SK-N-SH (cell line): ENCODE measurements around the gene ZNF865. TPM values are rescaled to one million over a fixed set of nuclear protein-coding genes. Genes with fewer than 3 reads are reported as not detected.
A peak's percentile ranks its signal among the peaks of the same experiment; 100 is the strongest.

ENCODE experiments used
- CTCF ChIA-PET: fragments of 300-600, 350-600 bp; formaldehyde crosslinking; extraction: SDS; loops from one replicate; lab custom pipeline; 2021; lab: Yijun Ruan, JAX
- POLR2A ChIA-PET: fragments of 350-600 bp; sonication (Branson Sonifier 250); formaldehyde crosslinking; extraction: SDS; loops from one replicate; lab custom pipeline; 2020; ENCODE audit warnings: antibody characterized with exemption, inconsistent platforms; lab: Yijun Ruan, JAX
- DNase-seq: peaks from one replicate; pipeline ENCODE4 v3.0.0; 2012
- H2AFZ ChIP-seq: fragments of 200-600 bp; sonication (generic); 2 replicates; pipeline ENCODE4 v1.8.1; 2016; ENCODE audit warnings: antibody characterized with exemption, mild to moderate bottlenecking, low read depth
- H3F3A ChIP-seq: fragments of 200-600 bp; sonication (generic); replicated peaks from 2 replicates; pipeline ENCODE3; 2016; ENCODE audit warnings: antibody characterized with exemption, mild to moderate bottlenecking; ENCODE audit not compliant: insufficient read depth
- H3K27ac ChIP-seq, 2 experiments: fragments of 200-500 bp in 1 of 2; fragments of 200-600 bp in 1 of 2; sonication (Bioruptor generic) in 1 of 2; sonication (generic), shearing (Covaris generic) in 1 of 2; 2 replicates each; pipeline versions ENCODE4 v1.5.1 to v1.6.1; 2014 to 2016; ENCODE audit warnings: low read depth in 2 of 2, inconsistent platforms in 1 of 2, low read length in 1 of 2, mild to moderate bottlenecking in 1 of 2, mixed read lengths in 1 of 2
- H3K27me3 ChIP-seq: fragments of 200-600 bp; sonication (generic), shearing (Covaris generic); 2 replicates; pipeline ENCODE4 v1.6.1; 2016; ENCODE audit warnings: mixed run types; ENCODE audit not compliant: insufficient read depth
- H3K36me3 ChIP-seq, 2 experiments: fragments of 200-500 bp in 1 of 2; fragments of 200-600 bp in 1 of 2; sonication (Bioruptor generic) in 1 of 2; sonication (generic) in 1 of 2; replicated peaks in 1 of 2; 2 replicates each; pipeline versions ENCODE3 to v1.5.1; 2014 to 2016; ENCODE audit warnings: low read length in 1 of 2, mild to moderate bottlenecking in 1 of 2; ENCODE audit not compliant: insufficient read depth in 2 of 2, control insufficient read depth in 1 of 2
- H3K4me1 ChIP-seq, 2 experiments: fragments of 200-500 bp in 1 of 2; fragments of 200-600 bp in 1 of 2; sonication (Bioruptor generic) in 1 of 2; sonication (generic), shearing (Covaris generic) in 1 of 2; 2 replicates each; pipeline versions ENCODE4 v1.5.1 to v1.6.1; 2014 to 2016; ENCODE audit warnings: low read depth in 1 of 2, low read length in 1 of 2, mixed run types in 1 of 2; ENCODE audit not compliant: insufficient read depth in 2 of 2, control insufficient read depth in 1 of 2
- H3K4me2 ChIP-seq: fragments of 200-600 bp; sonication (generic), shearing (Covaris generic); 2 replicates; pipeline ENCODE4 v1.6.1; 2017; ENCODE audit warnings: mixed run types
- H3K4me3 ChIP-seq, 2 experiments: fragments of 200-500 bp in 1 of 2; fragments of 200-600 bp in 1 of 2; sonication (Bioruptor generic) in 1 of 2; sonication (generic), shearing (Covaris generic) in 1 of 2; 2 replicates each; pipeline versions ENCODE4 v1.5.1 to v1.8.1; 2014 to 2016; ENCODE audit warnings: low read depth in 2 of 2, inconsistent platforms in 1 of 2, low read length in 1 of 2, mild to moderate bottlenecking in 1 of 2, mixed read lengths in 1 of 2, moderate library complexity in 1 of 2
- H3K79me2 ChIP-seq: fragments of 200-600 bp; sonication (generic); 2 replicates; pipeline ENCODE4 v1.8.1; 2017; ENCODE audit warnings: mild to moderate bottlenecking; ENCODE audit not compliant: insufficient read depth
- H3K9ac ChIP-seq: fragments of 200-600 bp; sonication (generic); 2 replicates; pipeline ENCODE4 v1.6.1; 2017; ENCODE audit warnings: mixed run types
- H3K9me2 ChIP-seq: fragments of 200-600 bp; sonication (generic); 2 replicates; pipeline ENCODE4 v1.6.1; 2017; ENCODE audit warnings: mixed run types
- H3K9me3 ChIP-seq: fragments of 200-600 bp; sonication (generic); 2 replicates; pipeline ENCODE4 v1.6.1; 2017; ENCODE audit warnings: mixed run types, mild to moderate bottlenecking, moderate library complexity
- H4K20me1 ChIP-seq: fragments of 200-600 bp; sonication (generic); 2 replicates; pipeline ENCODE4 v1.6.1; 2017; ENCODE audit warnings: mild to moderate bottlenecking, mixed run types; ENCODE audit not compliant: insufficient read depth
- CHD2 ChIP-seq: fragments of 150-350 bp; IDR thresholded peaks from 2 replicates; pipeline ENCODE4 v1.6.1; 2018; ENCODE audit warnings: low read length; ENCODE audit not compliant: partially characterized antibody
- ELF1 ChIP-seq: IDR thresholded peaks from 2 replicates; pipeline ENCODE4 v1.4.0; 2012
- EZH2phosphoT487 ChIP-seq: fragments of 200-600 bp; sonication (generic); IDR thresholded peaks from 2 replicates; pipeline ENCODE4 v1.6.1; 2017; ENCODE audit warnings: low read depth, mixed run types, mild to moderate bottlenecking, antibody characterized with exemption, moderate library complexity, borderline replicate concordance
- FOXJ3 ChIP-seq: sonication (generic); formaldehyde crosslinking; IDR thresholded peaks from 2 replicates; pipeline ENCODE4 v1.5.1; 2020; ENCODE audit warnings: mild to moderate bottlenecking, missing genetic modification reagents
- FOXM1 ChIP-seq: IDR thresholded peaks from 2 replicates; pipeline ENCODE4 v1.4.0; 2012; ENCODE audit warnings: low read depth, mild to moderate bottlenecking
- GABPA ChIP-seq: IDR thresholded peaks from 2 replicates; pipeline ENCODE4 v1.4.0; 2012; ENCODE audit warnings: low read depth, mild to moderate bottlenecking
- GATA2 ChIP-seq: sonication (generic); formaldehyde crosslinking; IDR thresholded peaks from 2 replicates; pipeline ENCODE4 v1.5.0; 2020; ENCODE audit warnings: mild to moderate bottlenecking, missing genetic modification reagents
- MEF2A ChIP-seq: IDR thresholded peaks from 2 replicates; pipeline ENCODE4 v1.4.0; 2012; ENCODE audit warnings: low read depth, borderline replicate concordance
- NRF1 ChIP-seq: IDR thresholded peaks from 2 replicates; pipeline ENCODE4 v1.6.1; 2012; ENCODE audit warnings: low read depth, mild to moderate bottlenecking, low read length
- RCOR1 ChIP-seq: fragments of 150-350 bp; IDR thresholded peaks from 2 replicates; pipeline ENCODE4 v1.6.1; 2017; ENCODE audit warnings: antibody characterized with exemption, low read length
- SMC3 ChIP-seq: IDR thresholded peaks from 2 replicates; pipeline ENCODE4 v1.6.1; 2012; ENCODE audit warnings: low read depth, low read length, improper control_type of control experiment
- TCF12 ChIP-seq: IDR thresholded peaks from 2 replicates; pipeline ENCODE4 v1.4.0; 2012
- TEAD4 ChIP-seq: IDR thresholded peaks from 2 replicates; pipeline ENCODE4 v1.4.0; 2012; ENCODE audit warnings: mild to moderate bottlenecking, borderline replicate concordance; ENCODE audit not compliant: insufficient read depth
- USF1 ChIP-seq: IDR thresholded peaks from 2 replicates; pipeline ENCODE4 v1.4.0; 2012; ENCODE audit warnings: low read depth, borderline replicate concordance
- USF2 ChIP-seq: fragments of 150-350 bp; IDR thresholded peaks from 2 replicates; pipeline ENCODE4 v1.6.1; 2017; ENCODE audit warnings: antibody characterized with exemption, low read length, low read depth, borderline replicate concordance
- WGBS: methylation state at CpG from one replicate; pipeline ENCODE4 v1.1.6; 2017; ENCODE audit warnings: low lambda C conversion rate; 5-methylcytosine and 5-hydroxymethylcytosine counted together
- polyA plus RNA-seq, 3 experiments: library from polyadenylated mRNA; depleted of rRNA; stranded (reverse); fragments of >200 nt; gene quantifications; 2 replicates each; pipeline ENCODE4 v1.2.3, GENCODE V29; 2012
- TF ChIP-seq, protein P1 (sequence below): IDR thresholded peaks from 2 replicates; pipeline ENCODE4 v1.4.0; 2012; ENCODE audit warnings: low read depth, borderline replicate concordance

Gene ZNF865
- polyA plus RNA-seq, 1 of the 3 experiments (the other 2 are of a cell fraction), result 5.0 TPM

GRCh38 chr19:55658846-55659459 lies 53.5 kb downstream of the ZNF865 start:
- Histone ChIP-seq H3F3A (peaks cover 5% of the 10 kb centered on the region), H3K9ac (no peak overlapping the region), H3K27ac (no peak overlapping the region; a peak in 1 of 4 replicates), H3K4me3 (no peak overlapping the region), H3K36me3 (peaks cover 27 to 48% of the 10 kb centered on the region in 2 experiments), H3K4me1 (peaks cover 14 to 25% of the 10 kb centered on the region in 2 experiments; a peak in 3 of 4 replicates), H3K27me3 (no peaks in the 10 kb centered on the region), H3K4me2 (peak overlapping the region; percentile 99; the same call in 1 of the 2 replicates), H2AFZ (no peak overlapping the region), H3K9me3 (no peaks in the 10 kb centered on the region), H4K20me1 (peaks cover 74% of the 10 kb centered on the region), H3K9me2 (no peaks in the 10 kb centered on the region), H3K79me2 (peaks cover 89% of the 10 kb centered on the region)
- WGBS, result 92% methylated on average over 37 of the region's 37 CpGs
- TF ChIP-seq USF2, result no peak
- no peak for TF ChIP-seq GABPA
- TF ChIP-seq USF1, result no peak
- no peak for TF ChIP-seq SMC3
- no peak for TF ChIP-seq ELF1
- no peak for TF ChIP-seq MEF2A
- TF ChIP-seq GATA2, result no peak
- no peak for TF ChIP-seq FOXJ3 (CRISPR knock-in tag)
- no peak for TF ChIP-seq CHD2
- TF ChIP-seq EZH2phosphoT487, result no peak
- TF ChIP-seq NRF1, result no peak
- TF ChIP-seq, protein P1, sequence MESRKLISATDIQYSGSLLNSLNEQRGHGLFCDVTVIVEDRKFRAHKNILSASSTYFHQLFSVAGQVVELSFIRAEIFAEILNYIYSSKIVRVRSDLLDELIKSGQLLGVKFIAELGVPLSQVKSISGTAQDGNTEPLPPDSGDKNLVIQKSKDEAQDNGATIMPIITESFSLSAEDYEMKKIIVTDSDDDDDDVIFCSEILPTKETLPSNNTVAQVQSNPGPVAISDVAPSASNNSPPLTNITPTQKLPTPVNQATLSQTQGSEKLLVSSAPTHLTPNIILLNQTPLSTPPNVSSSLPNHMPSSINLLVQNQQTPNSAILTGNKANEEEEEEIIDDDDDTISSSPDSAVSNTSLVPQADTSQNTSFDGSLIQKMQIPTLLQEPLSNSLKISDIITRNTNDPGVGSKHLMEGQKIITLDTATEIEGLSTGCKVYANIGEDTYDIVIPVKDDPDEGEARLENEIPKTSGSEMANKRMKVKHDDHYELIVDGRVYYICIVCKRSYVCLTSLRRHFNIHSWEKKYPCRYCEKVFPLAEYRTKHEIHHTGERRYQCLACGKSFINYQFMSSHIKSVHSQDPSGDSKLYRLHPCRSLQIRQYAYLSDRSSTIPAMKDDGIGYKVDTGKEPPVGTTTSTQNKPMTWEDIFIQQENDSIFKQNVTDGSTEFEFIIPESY, result no peak
- TF ChIP-seq RCOR1, result no peak
- no peak for TF ChIP-seq FOXM1
- TF ChIP-seq TCF12, result no peak
- no peak for TF ChIP-seq TEAD4
- POLR2A ChIA-PET, result no interaction called here
- CTCF ChIA-PET, result interaction anchor here (3.7 to 4.7 kb wide), 2 partner anchors 12 to 26 kb away, joined by 20 to 34 read pairs; no protein-coding TSS in a partner anchor
- no peak for DNase-seq
